ENCODE measurements around the gene BCLAF1. TPM values are rescaled to one million over a fixed set of nuclear protein-coding genes. Genes with fewer than 3 reads are reported as not detected.

BCLAF1 gene, protein sequence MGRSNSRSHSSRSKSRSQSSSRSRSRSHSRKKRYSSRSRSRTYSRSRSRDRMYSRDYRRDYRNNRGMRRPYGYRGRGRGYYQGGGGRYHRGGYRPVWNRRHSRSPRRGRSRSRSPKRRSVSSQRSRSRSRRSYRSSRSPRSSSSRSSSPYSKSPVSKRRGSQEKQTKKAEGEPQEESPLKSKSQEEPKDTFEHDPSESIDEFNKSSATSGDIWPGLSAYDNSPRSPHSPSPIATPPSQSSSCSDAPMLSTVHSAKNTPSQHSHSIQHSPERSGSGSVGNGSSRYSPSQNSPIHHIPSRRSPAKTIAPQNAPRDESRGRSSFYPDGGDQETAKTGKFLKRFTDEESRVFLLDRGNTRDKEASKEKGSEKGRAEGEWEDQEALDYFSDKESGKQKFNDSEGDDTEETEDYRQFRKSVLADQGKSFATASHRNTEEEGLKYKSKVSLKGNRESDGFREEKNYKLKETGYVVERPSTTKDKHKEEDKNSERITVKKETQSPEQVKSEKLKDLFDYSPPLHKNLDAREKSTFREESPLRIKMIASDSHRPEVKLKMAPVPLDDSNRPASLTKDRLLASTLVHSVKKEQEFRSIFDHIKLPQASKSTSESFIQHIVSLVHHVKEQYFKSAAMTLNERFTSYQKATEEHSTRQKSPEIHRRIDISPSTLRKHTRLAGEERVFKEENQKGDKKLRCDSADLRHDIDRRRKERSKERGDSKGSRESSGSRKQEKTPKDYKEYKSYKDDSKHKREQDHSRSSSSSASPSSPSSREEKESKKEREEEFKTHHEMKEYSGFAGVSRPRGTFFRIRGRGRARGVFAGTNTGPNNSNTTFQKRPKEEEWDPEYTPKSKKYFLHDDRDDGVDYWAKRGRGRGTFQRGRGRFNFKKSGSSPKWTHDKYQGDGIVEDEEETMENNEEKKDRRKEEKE
- total RNA-seq: 70.7 and 78.7 TPM in 2 replicates

GRCh38 chr6:136289579-136290409 lies at the start of gene BCLAF1:
Gene BCLAF1, minus strand, starts transcription at chr6:136289846. Its CDS starts 9,980 bp downstream, at chr6:136279866.

DNA sequence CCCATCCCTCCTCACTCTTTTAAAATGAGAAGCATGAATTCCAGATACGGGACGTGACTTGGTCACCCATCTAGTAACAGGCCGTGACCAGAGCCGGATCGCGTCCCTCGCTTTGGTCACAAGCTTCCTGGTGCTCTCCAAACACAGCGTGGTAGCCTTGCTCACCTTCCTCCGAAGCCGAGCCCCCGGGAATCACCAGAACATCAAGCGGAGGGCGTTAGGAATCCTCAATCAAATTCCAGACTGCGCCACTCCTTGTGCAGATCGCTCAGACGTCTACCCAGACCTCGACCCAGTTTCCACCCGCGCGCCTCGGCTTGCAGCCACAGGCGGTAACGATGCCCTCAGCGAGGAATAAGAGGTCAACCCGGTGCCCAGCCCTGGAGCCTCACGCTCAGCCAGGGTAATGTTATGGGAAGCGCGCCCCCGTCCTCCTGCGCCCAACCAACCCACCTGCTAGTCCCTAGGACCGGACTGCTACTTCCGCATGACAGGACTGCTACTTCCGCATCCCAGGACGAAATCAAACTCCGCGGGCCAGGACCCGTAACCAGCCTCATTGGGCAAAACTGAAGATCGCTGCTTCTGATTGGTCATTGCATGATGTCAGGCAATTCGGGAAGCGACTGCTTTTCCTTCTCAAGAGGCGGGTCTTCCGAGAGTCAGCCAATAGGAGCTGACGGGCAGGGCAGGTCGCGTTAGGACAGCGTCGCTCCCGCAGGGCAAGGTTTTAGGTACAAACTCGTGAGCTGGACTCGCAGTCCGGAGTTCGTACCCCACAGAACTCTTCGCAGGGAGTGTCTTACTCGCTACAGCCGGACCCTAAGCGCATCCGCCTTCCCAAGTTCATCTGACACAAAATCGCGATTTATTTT lies 39.6 kb downstream of the BCLAF1 start, which contains the start of gene MTFR2:
Gene MTFR2 (minus strand): TSS at position 501 of the 875 bp plus-strand sequence. CDS start 1,212 bp downstream, outside the sequence.

Other genes starting within 250 kb of the BCLAF1 start
- gene MTFR2, start 39.5 kb downstream of the BCLAF1 start, total RNA-seq: 0.33 and 0.46 TPM in 2 replicates